ENCODE data around the gene HECW1. TPM values are rescaled to one million over a fixed set of nuclear protein-coding genes. Genes with fewer than 3 reads are reported as not detected.

HECW1 gene
- total RNA-seq, 4 donors from 2014 or later = 1.2 to 3.9 (median 2.0) TPM

DNA sequence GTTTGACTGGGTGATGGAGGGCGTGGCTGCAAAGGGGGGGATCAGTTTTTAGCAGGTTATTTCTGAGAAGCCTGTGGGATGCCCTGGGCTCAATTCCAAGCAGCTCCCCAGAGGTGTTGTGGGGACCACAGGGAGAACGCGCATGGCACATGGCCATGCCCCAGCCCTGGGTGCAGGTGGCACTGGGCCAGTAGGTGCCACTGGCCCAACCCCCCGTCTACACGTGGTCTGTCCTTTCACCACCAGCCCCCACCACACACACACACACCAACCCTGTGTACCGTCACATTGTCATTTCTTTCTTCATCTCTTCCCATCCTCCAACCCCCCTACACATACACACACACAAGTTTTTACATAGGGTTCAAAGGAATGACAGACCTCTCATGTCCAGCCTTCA, 355.4 kb downstream of the HECW1 start:
- intact Hi-C loops (cut with DNase I; ENCODE audit: low total_unique reads) (no loop called here), in situ Hi-C loops (cut with MboI; ENCODE audit: low sequenced_read_pairs in 4 of 4) (loop anchor here in 1 of 4 donors (25.0 kb wide), 1 partner anchor 531 kb away; the partner anchor contains the start of genes MRPL32 and PSMA2)
- no peak for ATAC-seq

GRCh38 chr7:43469051-43469450, 356.6 kb downstream of the HECW1 start:
- Histone ChIP-seq H3K9me3 (no peaks in the 10 kb centered on the region), H3K4me1 (peaks cover 0 to 3% of the 10 kb centered on the region in 2 donors), H3K27me3 (no peaks in the 10 kb centered on the region), H3K27ac (no peak overlapping the region), H3K36me3 (no peaks in the 10 kb centered on the region), H3K4me3 (no peak overlapping the region)
- in situ Hi-C loops (cut with MboI; ENCODE audit: low sequenced_read_pairs in 4 of 4) = loop anchor here in 1 of 4 donors (25.0 kb wide), 1 partner anchor 532 kb away; the partner anchor contains the start of genes MRPL32 and PSMA2
- no peak for ATAC-seq
- DNase-seq = no peak
- intact Hi-C loops (cut with DNase I; ENCODE audit: low total_unique reads) = no loop called here
- TF ChIP-seq CTCF (IDR thresholded peaks at IDR 0.05 in 4 of 5, conservative IDR thresholded peaks at IDR 0.05 in 1 of 5) (no peak), POLR2A (IDR thresholded peaks at IDR 0.05) (no peak)

More for the DNA sequence above, 355.4 kb downstream of the HECW1 start:
- DNase-seq = no peak
- no peaks in the 10 kb centered on the region for H3K27me3 ChIP-seq
- no peaks in the 10 kb centered on the region for H3K9me3 ChIP-seq
- peaks cover 0 to 5% of the 10 kb centered on the region in 2 donors for H3K4me1 ChIP-seq
- no peak overlapping the region for H3K27ac ChIP-seq
- H3K4me3 ChIP-seq = no peak overlapping the region
- no peak for TF ChIP-seq POLR2A (IDR thresholded peaks at IDR 0.05)
- no peak for TF ChIP-seq CTCF (IDR thresholded peaks at IDR 0.05 in 4 of 5, conservative IDR thresholded peaks at IDR 0.05 in 1 of 5)
- H3K36me3 ChIP-seq = no peaks in the 10 kb centered on the region

- no peaks in the 10 kb centered on the region for H3K36me3 ChIP-seq
- H3K4me3 ChIP-seq = no peak overlapping the region
- H3K9me3 ChIP-seq = no peaks in the 10 kb centered on the region
- no peaks in the 10 kb centered on the region for H3K27me3 ChIP-seq
- intact Hi-C loops (cut with DNase I; ENCODE audit: low total_unique reads) (no loop called here), in situ Hi-C loops (cut with MboI; ENCODE audit: low sequenced_read_pairs in 4 of 4) (loop anchor here in 1 of 4 donors (25.0 kb wide), 1 partner anchor 533 kb away; the partner anchor contains the start of genes MRPL32 and PSMA2)
- DNase-seq (no peak), ATAC-seq (no peak)
- TF ChIP-seq CTCF (IDR thresholded peaks at IDR 0.05 in 4 of 5, conservative IDR thresholded peaks at IDR 0.05 in 1 of 5) (no peak), POLR2A (IDR thresholded peaks at IDR 0.05) (no peak)
- H3K4me1 ChIP-seq = peaks cover 0 to 3% of the 10 kb centered on the region in 2 donors
- H3K27ac ChIP-seq = no peak overlapping the region
Measured at GRCh38 chr7:43470110-43470509, 357.7 kb downstream of the HECW1 start.

DNA sequence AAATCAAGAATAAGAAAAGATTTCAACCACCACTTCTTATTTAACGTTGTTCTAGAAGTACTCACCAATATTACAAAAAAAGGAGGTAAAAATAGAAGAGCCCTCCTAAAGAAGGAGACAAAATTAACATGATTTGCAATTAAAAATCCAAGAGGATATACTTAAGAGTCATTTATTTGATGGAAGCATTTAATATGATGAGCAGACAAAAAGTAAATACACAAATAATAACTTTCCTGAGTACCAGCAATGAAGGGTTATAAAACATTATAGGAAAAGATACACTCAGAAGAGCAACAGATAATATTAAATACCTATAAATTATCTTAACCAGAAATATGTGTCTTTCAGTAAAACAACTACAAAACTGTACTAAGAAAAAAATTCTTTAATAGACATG, 363.5 kb downstream of the HECW1 start:
- no peaks in the 10 kb centered on the region for H3K36me3 ChIP-seq
- intact Hi-C loops (cut with DNase I; ENCODE audit: low total_unique reads) = no loop called here
- ATAC-seq (no peak), DNase-seq (no peak)
- H3K9me3 ChIP-seq = no peaks in the 10 kb centered on the region
- no peak overlapping the region for H3K27ac ChIP-seq
- no peak for TF ChIP-seq POLR2A (IDR thresholded peaks at IDR 0.05)
- no peak for TF ChIP-seq CTCF (IDR thresholded peaks at IDR 0.05 in 4 of 5, conservative IDR thresholded peaks at IDR 0.05 in 1 of 5)
- H3K4me3 ChIP-seq = no peak overlapping the region
- in situ Hi-C loops (cut with MboI; ENCODE audit: low sequenced_read_pairs in 4 of 4) = no loop called here
- H3K27me3 ChIP-seq = no peaks in the 10 kb centered on the region
- H3K4me1 ChIP-seq = no peaks in the 10 kb centered on the region

GRCh38 chr7:43476896-43477295, 364.4 kb downstream of the HECW1 start:
- Histone ChIP-seq H3K27ac (no peak overlapping the region), H3K9me3 (no peaks in the 10 kb centered on the region), H3K4me3 (no peak overlapping the region), H3K27me3 (no peaks in the 10 kb centered on the region), H3K4me1 (no peaks in the 10 kb centered on the region), H3K36me3 (no peaks in the 10 kb centered on the region)
- ATAC-seq = no peak
- in situ Hi-C loops (cut with MboI; ENCODE audit: low sequenced_read_pairs in 4 of 4) = no loop called here
- TF ChIP-seq CTCF (IDR thresholded peaks at IDR 0.05 in 4 of 5, conservative IDR thresholded peaks at IDR 0.05 in 1 of 5) = no peak
- no peak for TF ChIP-seq POLR2A (IDR thresholded peaks at IDR 0.05)
- intact Hi-C loops (cut with DNase I; ENCODE audit: low total_unique reads) = no loop called here
- DNase-seq = no peak
